Activated CD8-positive, alpha-beta T cell treated with anti-CD3 and anti-CD28 coated beads for 36 hours (primary cell): ENCODE results near the gene JPH2. TPM values are rescaled to one million over a fixed set of nuclear protein-coding genes. Genes with fewer than 3 reads are reported as not detected.

Experiments
- ATAC-seq: fragments of 200-7000 bp; cut with Tn5 transposase; one replicate; pipeline ENCODE4 v1.10.0; 2021; ENCODE audit warnings: mild to moderate bottlenecking, moderate library complexity
- CTCF ChIA-PET: fragments of 350-600 bp; sonication (Branson Sonifier 250); formaldehyde crosslinking; loops from one replicate; lab custom pipeline; 2021; ENCODE audit warnings: antibody characterized with exemption; lab: Charles Lee
- POLR2A ChIA-PET: fragments of 350-600 bp; sonication (Branson Sonifier 250); formaldehyde crosslinking; loops from one replicate; lab custom pipeline; 2021; ENCODE audit warnings: antibody characterized with exemption; lab: Charles Lee
- DNase-seq: peaks from one replicate; pipeline ENCODE4 v3.0.0-alpha.2; 2020
- H3K27ac Mint-ChIP-seq: one replicate; pipeline ENCODE4 v1.8.0; 2021; ENCODE audit warnings: mild to moderate bottlenecking, mixed read lengths
- H3K27me3 Mint-ChIP-seq: one replicate; pipeline ENCODE4 v1.8.0; 2021; ENCODE audit warnings: mixed read lengths
- H3K36me3 Mint-ChIP-seq: one replicate; pipeline ENCODE4 v1.8.0; 2021; ENCODE audit warnings: low read depth, mixed read lengths
- H3K4me1 Mint-ChIP-seq: one replicate; pipeline ENCODE4 v1.8.0; 2021; ENCODE audit warnings: low read depth, mixed read lengths
- H3K4me3 Mint-ChIP-seq: one replicate; pipeline ENCODE4 v1.8.0; 2021; ENCODE audit warnings: mild to moderate bottlenecking, moderate library complexity, mixed read lengths
- H3K9me3 Mint-ChIP-seq: one replicate; pipeline ENCODE4 v1.8.0; 2021; ENCODE audit warnings: mixed read lengths
- intact Hi-C: fragments of 100-400 bp; cut with micrococcal nuclease; formaldehyde crosslinking; loops from one replicate; pipeline ENCODE4 v1.10.0; 2022
- total RNA-seq, 2 experiments: library from RNA; stranded (reverse); gene quantifications; one replicate each; pipeline ENCODE4 v1.2.3, GENCODE V29; 2021
- TF ChIP-seq, protein P1 (sequence below): fragments of 200-600 bp; IDR thresholded peaks from one replicate; pipeline ENCODE4 v1.8.0; 2022; ENCODE audit warnings: antibody characterized with exemption, mild to moderate bottlenecking

JPH2 gene
- total RNA-seq, 2 experiments from 2014 or later = 0.47 to 0.54 TPM

DNA sequence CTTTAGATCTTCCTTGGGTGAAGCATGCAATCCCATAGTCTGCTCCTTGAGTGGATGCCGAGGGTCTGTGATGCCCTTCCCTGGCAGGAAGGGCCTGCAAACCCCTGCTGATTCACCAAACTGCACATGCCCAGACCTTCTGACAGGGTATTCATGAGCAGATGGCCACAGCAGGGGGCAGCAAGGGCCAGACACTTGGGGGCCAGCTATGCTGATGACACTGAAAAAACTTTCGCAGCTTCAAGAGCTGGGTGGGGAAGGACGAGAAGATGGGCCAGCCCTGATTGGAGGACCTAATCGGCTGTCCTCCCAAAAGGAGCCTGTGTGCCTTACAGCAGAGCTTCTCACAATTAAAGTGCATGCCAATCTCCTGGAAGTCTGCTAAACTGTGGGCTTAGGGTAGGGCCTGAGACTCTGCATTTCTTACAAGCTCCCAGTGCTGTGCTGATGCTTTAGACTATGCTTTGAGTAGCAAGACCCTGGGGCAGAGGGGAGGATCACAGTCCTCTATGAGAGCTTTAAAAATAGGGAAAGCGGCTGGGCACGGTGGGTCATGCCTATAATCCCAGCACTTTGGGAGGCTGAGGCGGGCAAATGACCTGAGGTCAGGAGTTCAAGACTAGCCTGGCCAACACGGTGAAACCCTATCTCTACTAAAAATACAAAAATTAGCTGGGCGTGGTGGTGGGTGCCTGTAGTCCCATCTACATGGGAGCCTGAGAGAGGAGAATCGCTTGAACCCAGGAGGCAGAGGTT is 44.9 kb upstream of the JPH2 start:
- peak; percentile 17 for ATAC-seq
- CTCF ChIA-PET = interaction anchor here (1.6 to 3.4 kb wide), 2 partner anchors 14 to 79 kb away, joined by 8 to 22 read pairs; partner anchors contain the start of gene FITM2
- Mint-ChIP-seq H3K27me3 (no peaks in the 10 kb centered on the region), H3K27ac (no peak overlapping the region), H3K9me3 (no peaks in the 10 kb centered on the region), H3K4me1 (no peaks in the 10 kb centered on the region), H3K36me3 (no peaks in the 10 kb centered on the region), H3K4me3 (no peak overlapping the region)
- POLR2A ChIA-PET = no interaction called here
- no peak for DNase-seq
- TF ChIP-seq, protein P1, sequence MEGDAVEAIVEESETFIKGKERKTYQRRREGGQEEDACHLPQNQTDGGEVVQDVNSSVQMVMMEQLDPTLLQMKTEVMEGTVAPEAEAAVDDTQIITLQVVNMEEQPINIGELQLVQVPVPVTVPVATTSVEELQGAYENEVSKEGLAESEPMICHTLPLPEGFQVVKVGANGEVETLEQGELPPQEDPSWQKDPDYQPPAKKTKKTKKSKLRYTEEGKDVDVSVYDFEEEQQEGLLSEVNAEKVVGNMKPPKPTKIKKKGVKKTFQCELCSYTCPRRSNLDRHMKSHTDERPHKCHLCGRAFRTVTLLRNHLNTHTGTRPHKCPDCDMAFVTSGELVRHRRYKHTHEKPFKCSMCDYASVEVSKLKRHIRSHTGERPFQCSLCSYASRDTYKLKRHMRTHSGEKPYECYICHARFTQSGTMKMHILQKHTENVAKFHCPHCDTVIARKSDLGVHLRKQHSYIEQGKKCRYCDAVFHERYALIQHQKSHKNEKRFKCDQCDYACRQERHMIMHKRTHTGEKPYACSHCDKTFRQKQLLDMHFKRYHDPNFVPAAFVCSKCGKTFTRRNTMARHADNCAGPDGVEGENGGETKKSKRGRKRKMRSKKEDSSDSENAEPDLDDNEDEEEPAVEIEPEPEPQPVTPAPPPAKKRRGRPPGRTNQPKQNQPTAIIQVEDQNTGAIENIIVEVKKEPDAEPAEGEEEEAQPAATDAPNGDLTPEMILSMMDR = no peak
- intact Hi-C loops = no loop called here

DNA sequence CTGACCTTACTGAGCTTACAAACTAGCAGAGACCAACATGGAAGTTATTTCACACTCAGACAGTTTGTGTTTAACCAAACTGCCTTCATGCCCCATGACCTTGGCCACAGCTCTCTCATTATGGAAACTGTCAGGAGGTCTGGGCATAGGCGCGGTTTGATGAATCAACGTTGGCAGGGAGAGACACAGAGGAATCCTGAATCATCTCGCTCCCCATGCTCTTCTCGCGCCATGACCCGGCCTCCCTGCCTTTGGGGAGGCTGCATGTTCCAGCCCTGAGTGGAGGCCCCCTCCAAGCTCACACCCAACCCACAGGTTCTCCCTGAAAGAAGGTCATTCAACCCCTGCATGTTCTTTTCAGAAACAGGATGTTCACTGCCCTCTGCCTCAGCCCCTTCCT is 44.2 kb upstream of the JPH2 start:
- TF ChIP-seq, protein P1 = no peak
- Mint-ChIP-seq H3K9me3 (no peaks in the 10 kb centered on the region), H3K4me1 (no peaks in the 10 kb centered on the region), H3K27ac (no peak overlapping the region), H3K36me3 (no peaks in the 10 kb centered on the region), H3K27me3 (no peaks in the 10 kb centered on the region), H3K4me3 (no peak overlapping the region)
- ATAC-seq (peak; percentile 65), DNase-seq (peak; percentile 34)
- ChIA-PET POLR2A (no interaction called here), CTCF (interaction anchor here (1.6 to 3.4 kb wide), 2 partner anchors 13 to 80 kb away, joined by 6 to 22 read pairs; partner anchors contain the start of gene FITM2)
- intact Hi-C loops = no loop called here

- Mint-ChIP-seq H3K27me3 (no peaks in the 10 kb centered on the region), H3K27ac (no peak overlapping the region), H3K9me3 (no peaks in the 10 kb centered on the region), H3K4me1 (no peaks in the 10 kb centered on the region), H3K4me3 (no peak overlapping the region), H3K36me3 (no peaks in the 10 kb centered on the region)
- TF ChIP-seq, protein P1 = no peak
- intact Hi-C loops = no loop called here
- no peak for ATAC-seq
- DNase-seq = no peak
- POLR2A ChIA-PET = no interaction called here
- CTCF ChIA-PET = interaction anchor here (3.4 kb wide), 1 partner anchor 10 kb away, joined by 22 read pairs; no protein-coding TSS in a partner anchor
Observed at GRCh38 chr20:44228465-44229258, 41.7 kb upstream of the JPH2 start.

GRCh38 chr20:44224637-44225036 is 37.6 kb upstream of the JPH2 start:
- POLR2A ChIA-PET = no interaction called here
- H3K27ac Mint-ChIP-seq = no peak overlapping the region

More at GRCh38 chr20:44224637-44225036, 37.6 kb upstream of the JPH2 start:
- ATAC-seq = no peak
- Mint-ChIP-seq H3K36me3 (no peaks in the 10 kb centered on the region), H3K9me3 (no peaks in the 10 kb centered on the region), H3K27me3 (no peaks in the 10 kb centered on the region), H3K4me3 (no peak overlapping the region), H3K4me1 (peaks cover 12% of the 10 kb centered on the region)
- intact Hi-C loops = no loop called here
- TF ChIP-seq, protein P1 = no peak
- CTCF ChIA-PET = interaction anchor here (1.2 to 6.1 kb wide), 6 partner anchors 8 to 160 kb away, joined by 3 to 37 read pairs (median 4); partner anchors contain the start of gene FITM2
- no peak for DNase-seq
